ENCODE measurements around the gene CHRM5. TPM values are rescaled to one million over a fixed set of nuclear protein-coding genes. Genes with fewer than 3 reads are reported as not detected.

Gene CHRM5
- total and polyA plus RNA-seq, 2 of the 8 experiments (the other 6 are each of a cell fraction or from before 2014, with no cell fraction given): not detected

DNA sequence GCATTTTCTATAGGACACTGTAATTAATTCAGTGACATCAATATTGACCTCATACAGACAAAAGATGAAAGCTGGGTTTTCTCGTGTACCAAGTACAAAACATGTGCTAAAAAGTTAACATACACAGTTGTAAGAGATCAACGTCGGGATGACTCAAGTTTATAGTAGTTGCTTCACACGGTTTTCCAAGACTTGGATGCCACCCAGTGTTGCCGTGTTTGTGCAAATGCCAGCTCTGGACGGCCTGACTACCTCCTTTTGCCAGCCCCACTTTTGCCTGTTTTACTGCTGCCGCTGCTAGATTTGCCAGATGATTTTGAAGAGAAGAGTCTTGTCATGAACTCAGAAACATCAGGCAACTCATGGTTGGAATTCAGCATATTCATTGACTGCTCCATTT lies 115.8 kb downstream of the CHRM5 start:
- 90% methylated on average over 7 of the region's 7 CpGs; no CpG with 5 or more reads in 1 of the 2 experiments for WGBS, 2 experiments (ENCODE audit: extremely low coverage in 1 of 2, insufficient coverage in 1 of 2, insufficient read length in 1 of 2, insufficient replicate concordance in 2 of 2, low coverage in 1 of 2, low lambda C conversion rate in 2 of 2, missing lambda C conversion rate in 1 of 2)
- Histone ChIP-seq H2BK15ac (ENCODE audit: low read length) (no peak overlapping the region), H3K9ac (replicated peaks in 1 of 4; ENCODE audit: extremely low read depth in 1 of 4, low read depth in 3 of 4, low read length in 3 of 4) (no peak overlapping the region), H3K9me3 (ENCODE audit: insufficient read depth in 2 of 2, low read depth in 1 of 2, low read length in 1 of 2) (no peaks in the 10 kb centered on the region), H3K14ac (ENCODE audit: insufficient read length) (no peak overlapping the region), H3K36me3 (ENCODE audit: control insufficient read depth in 2 of 4, insufficient read depth in 4 of 4, low read length in 3 of 4) (peaks cover 0 to 17% (median 4%) of the 10 kb centered on the region in 4 experiments; a peak in 4 of 8 replicates), H3K79me1 (ENCODE audit: low read depth, low read length) (no peaks in the 10 kb centered on the region), H3K23ac (ENCODE audit: insufficient read length) (no peak overlapping the region), H2AFZ (ENCODE audit: low read length) (no peak overlapping the region), H2BK5ac (ENCODE audit: low read depth, low read length) (no peak overlapping the region), H3K27me3 (replicated peaks in 1 of 4; ENCODE audit: control insufficient read depth in 3 of 4, extremely low read depth in 1 of 4, insufficient read depth in 3 of 4, low read length in 3 of 4) (no peaks in the 10 kb centered on the region), H3K4me1 (replicated peaks in 1 of 4; ENCODE audit: control insufficient read depth in 3 of 4, insufficient read depth in 4 of 4, low read length in 3 of 4) (no peaks in the 10 kb centered on the region), H3K18ac (ENCODE audit: extremely low read depth, low read length) (no peak overlapping the region), H2BK120ac (replicated peaks; ENCODE audit: low read depth, low read length) (no peak overlapping the region), H3K79me2 (ENCODE audit: control insufficient read depth in 1 of 2, insufficient read depth in 2 of 2, low read length in 2 of 2) (no peaks in the 10 kb centered on the region), H3K23me2 (ENCODE audit: low read depth, low read length) (no peaks in the 10 kb centered on the region), H3K4ac (replicated peaks; ENCODE audit: insufficient read length, low read depth, low read length) (no peak overlapping the region), H3K56ac (replicated peaks; ENCODE audit: insufficient read length, low read depth, low read length) (no peak overlapping the region), H3K4me2 (ENCODE audit: insufficient read depth in 1 of 2, low read depth in 2 of 2, low read length in 2 of 2) (no peak overlapping the region), H2AK5ac (ENCODE audit: low read depth, low read length) (no peak overlapping the region), H4K91ac (replicated peaks; ENCODE audit: insufficient read length, low read length) (no peak overlapping the region), H4K20me1 (replicated peaks in 1 of 2; ENCODE audit: control insufficient read depth in 1 of 2, insufficient read depth in 2 of 2, low read length in 2 of 2) (no peaks in the 10 kb centered on the region), H4K5ac (ENCODE audit: insufficient read length, low read depth, low read length) (no peak overlapping the region), H3K27ac (ENCODE audit: low read depth, low read length) (no peak overlapping the region), H3K4me3 (ENCODE audit: extremely low read depth in 1 of 4, insufficient read depth in 2 of 4, low read depth in 3 of 4, low read length in 4 of 4) (no peak overlapping the region), H2BK20ac (ENCODE audit: low read length) (no peak overlapping the region), H4K8ac (ENCODE audit: extremely low read depth, insufficient read depth, low read length) (no peak overlapping the region), H2BK12ac (ENCODE audit: low read depth, low read length) (no peak overlapping the region)
- POLR2A ChIA-PET (ENCODE audit: partially characterized antibody): interaction anchor here (0.7 kb wide), 2 partner anchors 10 to 123 kb away, joined by 3 read pairs; no protein-coding TSS in a partner anchor
- no peak for FAIRE-seq
- no peak for DNase-seq (ENCODE audit: low read depth in 1 of 2, low spot score in 2 of 2)
- CTCF ChIA-PET (ENCODE audit: partially characterized antibody): interaction anchor here (2.2 kb wide), 1 partner anchor 125 kb away, joined by 8 read pairs; the partner anchor contains the start of gene KATNBL1
- TF ChIP-seq NANOG (IDR thresholded peaks at IDR 0.05; ENCODE audit: insufficient read depth, low read depth, low read length, poor library complexity, severe bottlenecking): no peak
- TF ChIP-seq RFX5 (IDR thresholded peaks at IDR 0.05; ENCODE audit: borderline replicate concordance, low read depth, low read length): no peak
- no peak for TF ChIP-seq SP4 (IDR thresholded peaks at IDR 0.05; ENCODE audit: low read length)
- no peak for TF ChIP-seq HDAC2 (IDR thresholded peaks at IDR 0.05; ENCODE audit: borderline replicate concordance in 1 of 2, low read depth in 2 of 2, low read length in 2 of 2)
- no peak for TF ChIP-seq CHD2 (IDR thresholded peaks at IDR 0.05; ENCODE audit: low read length)
- TF ChIP-seq, protein P1, sequence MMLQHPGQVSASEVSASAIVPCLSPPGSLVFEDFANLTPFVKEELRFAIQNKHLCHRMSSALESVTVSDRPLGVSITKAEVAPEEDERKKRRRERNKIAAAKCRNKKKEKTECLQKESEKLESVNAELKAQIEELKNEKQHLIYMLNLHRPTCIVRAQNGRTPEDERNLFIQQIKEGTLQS (IDR thresholded peaks at IDR 0.05; ENCODE audit: insufficient read depth, low read depth, low read length): no peak
- no peak for TF ChIP-seq BRCA1 (IDR thresholded peaks at IDR 0.05; ENCODE audit: low read depth, low read length)
- no peak for TF ChIP-seq POLR2A (IDR thresholded peaks at IDR 0.05; ENCODE audit: control extremely low read depth in 1 of 2, low read depth in 2 of 2, low read length in 2 of 2)
- TF ChIP-seq TAF1 (IDR thresholded peaks at IDR 0.05; ENCODE audit: low read depth, low read length): no peak
- no peak for TF ChIP-seq BACH1 (IDR thresholded peaks at IDR 0.05; ENCODE audit: low read length)
- TF ChIP-seq, protein P2, sequence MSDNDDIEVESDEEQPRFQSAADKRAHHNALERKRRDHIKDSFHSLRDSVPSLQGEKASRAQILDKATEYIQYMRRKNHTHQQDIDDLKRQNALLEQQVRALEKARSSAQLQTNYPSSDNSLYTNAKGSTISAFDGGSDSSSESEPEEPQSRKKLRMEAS (IDR thresholded peaks at IDR 0.05): no peak
- no peak for TF ChIP-seq POLR2AphosphoS5 (IDR thresholded peaks at IDR 0.05; ENCODE audit: low read depth, low read length)
- TF ChIP-seq RXRA (IDR thresholded peaks at IDR 0.05; ENCODE audit: insufficient read depth, low read depth, low read length): no peak
- TF ChIP-seq EP300 (IDR thresholded peaks at IDR 0.05; ENCODE audit: borderline replicate concordance in 1 of 2, low read depth in 2 of 2, low read length in 2 of 2): no peak
